Breast epithelium (tissue), 3 donors: Measurements from ENCODE around the gene KANSL3.

Source experiments
- POLR2AphosphoS5 ChIP-seq, 3 donors: sonication (generic); formaldehyde crosslinking; IDR thresholded peaks; one replicate each; pipeline ENCODE4 v1.6.1; 2017; ENCODE audit warnings: antibody characterized with exemption in 3 of 3
- TF ChIP-seq, protein P1 (sequence below), 3 donors: fragments of 450-650 bp; IDR thresholded peaks; one replicate each; pipeline ENCODE4 v1.5.1; 2016 to 2017; ENCODE audit warnings: antibody characterized with exemption in 3 of 3, mild to moderate bottlenecking in 3 of 3, moderate library complexity in 3 of 3

DNA sequence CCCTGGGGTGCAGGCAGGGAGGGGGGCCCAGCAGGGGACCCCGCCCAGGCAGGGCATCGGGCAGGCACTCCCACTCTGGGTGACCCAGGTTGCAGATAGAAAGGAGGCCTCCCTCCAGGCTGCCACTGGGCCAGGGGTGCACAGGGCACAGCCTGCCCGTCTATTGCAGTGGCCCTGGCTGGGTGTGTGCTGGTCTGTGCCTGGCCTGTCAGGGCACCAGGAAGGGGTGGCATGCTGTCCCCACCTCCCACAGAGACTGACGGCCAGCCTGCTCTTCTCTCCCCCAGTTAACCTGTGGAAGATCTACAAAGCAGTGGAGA, 88.7 kb downstream of the KANSL3 start:
- TF ChIP-seq, protein P1, sequence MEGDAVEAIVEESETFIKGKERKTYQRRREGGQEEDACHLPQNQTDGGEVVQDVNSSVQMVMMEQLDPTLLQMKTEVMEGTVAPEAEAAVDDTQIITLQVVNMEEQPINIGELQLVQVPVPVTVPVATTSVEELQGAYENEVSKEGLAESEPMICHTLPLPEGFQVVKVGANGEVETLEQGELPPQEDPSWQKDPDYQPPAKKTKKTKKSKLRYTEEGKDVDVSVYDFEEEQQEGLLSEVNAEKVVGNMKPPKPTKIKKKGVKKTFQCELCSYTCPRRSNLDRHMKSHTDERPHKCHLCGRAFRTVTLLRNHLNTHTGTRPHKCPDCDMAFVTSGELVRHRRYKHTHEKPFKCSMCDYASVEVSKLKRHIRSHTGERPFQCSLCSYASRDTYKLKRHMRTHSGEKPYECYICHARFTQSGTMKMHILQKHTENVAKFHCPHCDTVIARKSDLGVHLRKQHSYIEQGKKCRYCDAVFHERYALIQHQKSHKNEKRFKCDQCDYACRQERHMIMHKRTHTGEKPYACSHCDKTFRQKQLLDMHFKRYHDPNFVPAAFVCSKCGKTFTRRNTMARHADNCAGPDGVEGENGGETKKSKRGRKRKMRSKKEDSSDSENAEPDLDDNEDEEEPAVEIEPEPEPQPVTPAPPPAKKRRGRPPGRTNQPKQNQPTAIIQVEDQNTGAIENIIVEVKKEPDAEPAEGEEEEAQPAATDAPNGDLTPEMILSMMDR (IDR thresholded peaks at IDR 0.05) = no peak
- TF ChIP-seq POLR2AphosphoS5 (IDR thresholded peaks at IDR 0.05) = no peak
